NT2/D1 (cell line): ENCODE data around the gene ZNF467.

ENCODE experiments used
- SUZ12 ChIP-seq: IDR thresholded peaks from 2 replicates; pipeline ENCODE4 v1.6.1; 2011; ENCODE audit not compliant: insufficient read length, insufficient read depth; ENCODE audit errors: extremely low read depth
- YY1 ChIP-seq: IDR thresholded peaks from 2 replicates; pipeline ENCODE4 v1.6.1; 2011; ENCODE audit not compliant: insufficient read length, insufficient read depth
- ZNF274 ChIP-seq: IDR thresholded peaks from 2 replicates; pipeline ENCODE4 v1.6.1; 2011; ENCODE audit warnings: mild to moderate bottlenecking, low read depth, low read length

- no peak for TF ChIP-seq ZNF274
- TF ChIP-seq SUZ12, result no peak
- TF ChIP-seq YY1, result no peak
These were observed 25.1 kb downstream of the ZNF467 start for GRCh38 chr7:149748076-149748874.
